HepG2 (cell line): ENCODE measurements around the gene ERMARD. TPM values are rescaled to one million over a fixed set of nuclear protein-coding genes. Genes with fewer than 3 reads are reported as not detected.

Experiments used
- ASH2L ChIP-seq: fragments of 300-600, 200-600 bp; sonication (generic); IDR thresholded peaks from 2 replicates; pipeline ENCODE4 v1.7.0; 2017; ENCODE audit warnings: low read depth, mild to moderate bottlenecking, moderate library complexity, mixed read lengths, low read length; ENCODE audit not compliant: insufficient read length
- BRD4 ChIP-seq: sonication (generic); formaldehyde crosslinking; IDR thresholded peaks from 2 replicates; pipeline ENCODE4 v1.4.0; 2020; ENCODE audit warnings: missing genetic modification reagents
- CEBPZ ChIP-seq: IDR thresholded peaks from 2 replicates; pipeline ENCODE4 v1.6.1; 2012; ENCODE audit warnings: low read length, improper control_type of control experiment
- CHD4 ChIP-seq: fragments of 200-600 bp; sonication (generic); IDR thresholded peaks from 2 replicates; pipeline ENCODE4 v1.7.0; 2017; ENCODE audit warnings: mild to moderate bottlenecking, low read length, borderline replicate concordance
- GPN1 ChIP-seq: sonication (generic); formaldehyde crosslinking; IDR thresholded peaks from 2 replicates; pipeline ENCODE4 v1.5.1; 2020; ENCODE audit warnings: missing genetic modification reagents, borderline replicate concordance
- IKZF1 ChIP-seq: fragments of 450-650 bp; IDR thresholded peaks from 2 replicates; pipeline ENCODE4 v1.7.1; 2016
- MEF2D ChIP-seq: sonication (generic); formaldehyde crosslinking; IDR thresholded peaks from 2 replicates; pipeline ENCODE4 v1.5.1; 2020; ENCODE audit warnings: mild to moderate bottlenecking, missing genetic modification reagents
- MLLT10 ChIP-seq: sonication (generic); formaldehyde crosslinking; IDR thresholded peaks from 2 replicates; pipeline ENCODE4 v1.4.0; 2020; ENCODE audit warnings: missing genetic modification reagents
- MTF1 ChIP-seq: sonication (generic); formaldehyde crosslinking; IDR thresholded peaks from 2 replicates; pipeline ENCODE4 v1.5.0; 2020; ENCODE audit warnings: missing genetic modification reagents
- RBM22 ChIP-seq: fragments of 200-400 bp; formaldehyde crosslinking; optimal IDR thresholded peaks from 2 replicates; pipeline ENCODE3; 2017; ENCODE audit warnings: mild to moderate bottlenecking, low read length, moderate library complexity
- REL ChIP-seq: sonication (generic); formaldehyde crosslinking; conservative IDR thresholded peaks from 2 replicates; pipeline ENCODE4 v1.8.0; 2022; ENCODE audit warnings: mild to moderate bottlenecking, missing genetic modification reagents, moderate library complexity
- SPEN ChIP-seq: sonication (generic); formaldehyde crosslinking; IDR thresholded peaks from 2 replicates; pipeline ENCODE4 v1.5.1; 2020; ENCODE audit warnings: low read depth, mild to moderate bottlenecking, missing genetic modification reagents
- ZBTB20 ChIP-seq: sonication (generic); formaldehyde crosslinking; IDR thresholded peaks from 2 replicates; pipeline ENCODE4 v1.8.1; 2023; ENCODE audit warnings: missing genetic modification reagents, low read depth, mild to moderate bottlenecking, borderline replicate concordance
- ZNF281 ChIP-seq: sonication (generic); formaldehyde crosslinking; IDR thresholded peaks from 2 replicates; pipeline ENCODE4 v1.4.0; 2020; ENCODE audit warnings: missing genetic modification reagents, borderline replicate concordance
- ZNF430 ChIP-seq: sonication (generic); formaldehyde crosslinking; IDR thresholded peaks from 2 replicates; pipeline ENCODE4 v1.9.0; 2021; ENCODE audit warnings: mild to moderate bottlenecking, missing genetic modification reagents
- ZNF615 ChIP-seq: sonication (generic); formaldehyde crosslinking; IDR thresholded peaks from 2 replicates; pipeline ENCODE4 v1.5.0; 2020; ENCODE audit warnings: mild to moderate bottlenecking, missing genetic modification reagents, borderline replicate concordance
- ZNF720 ChIP-seq: sonication (generic); formaldehyde crosslinking; IDR thresholded peaks from 2 replicates; pipeline ENCODE4 v1.4.0; 2020; ENCODE audit warnings: missing genetic modification reagents
- ZNF773 ChIP-seq: sonication (generic); formaldehyde crosslinking; IDR thresholded peaks from 2 replicates; pipeline ENCODE4 v1.4.0; 2020; ENCODE audit warnings: missing genetic modification reagents, borderline replicate concordance
- ZNF788 ChIP-seq: sonication (generic); formaldehyde crosslinking; IDR thresholded peaks from 2 replicates; pipeline ENCODE4 v1.5.0; 2020; ENCODE audit warnings: mild to moderate bottlenecking, missing genetic modification reagents, borderline replicate concordance
- ZNF850 ChIP-seq: sonication (generic); formaldehyde crosslinking; conservative IDR thresholded peaks from 2 replicates; pipeline ENCODE4 v1.9.0; 2021; ENCODE audit warnings: mild to moderate bottlenecking, missing genetic modification reagents
- ZSCAN22 ChIP-seq: sonication (generic); formaldehyde crosslinking; IDR thresholded peaks from 2 replicates; pipeline ENCODE4 v1.4.0; 2020; ENCODE audit warnings: mild to moderate bottlenecking, missing genetic modification reagents
- polyA plus RNA-seq, 8 experiments: library from polyadenylated mRNA; depleted of rRNA in 3 of 8; stranded (reverse) in 7 of 8; unstranded in 1 of 8; fragments of >200 nt; fragmentation: Illumina TruSeq in 4 of 8; extraction: Trizol in 4 of 8; gene quantifications; 2 replicates each; pipeline versions ENCODE4 v1.2.1 to v1.2.3, GENCODE V29; 2011 to 2016; ENCODE audit warnings: low read depth in 4 of 8, missing spikeins in 1 of 8, mixed read lengths in 1 of 8; ENCODE audit not compliant: insufficient read depth in 1 of 8
- total RNA-seq, 5 experiments: library from RNA; depleted of rRNA; stranded (reverse); fragments of >200 nt; fragmentation: Illumina TruSeq; extraction: Trizol; gene quantifications; 2 replicates each; pipeline ENCODE4 v1.2.3, GENCODE V29; 2016; ENCODE audit warnings: low read depth in 1 of 5
- TF ChIP-seq, protein P1 (sequence below): sonication (generic); formaldehyde crosslinking; IDR thresholded peaks from 2 replicates; pipeline ENCODE4 v1.4.0; 2020; ENCODE audit warnings: mild to moderate bottlenecking, missing genetic modification reagents

Gene ERMARD
- total and polyA plus RNA-seq, 2 of the 13 experiments (the other 11 are each of a cell fraction or from before 2014, with no cell fraction given): 8.8 to 10.7 TPM

- TF ChIP-seq ZBTB20 (CRISPR knock-in tag) (no peak), ASH2L (no peak), ZNF850 (CRISPR knock-in tag) (0 out of 2 replicates have a peak, but pooled peaks have one; percentile 71), MEF2D (CRISPR knock-in tag) (no peak), ZNF720 (CRISPR knock-in tag) (no peak), CHD4 (no peak), CEBPZ (no peak), BRD4 (CRISPR knock-in tag) (peak; percentile 63; the same call in 1 of the 2 replicates), MTF1 (peak; percentile 62; the same call in 1 of the 2 replicates), SPEN (CRISPR knock-in tag) (peak; percentile 71), GPN1 (CRISPR knock-in tag) (peak; percentile 94), IKZF1 (no peak), MLLT10 (CRISPR knock-in tag) (no peak), ZNF773 (CRISPR knock-in tag) (0 out of 2 replicates have a peak, but pooled peaks have one; percentile 36), ZNF615 (CRISPR knock-in tag) (no peak), RBM22 (no peak), ZNF788 (CRISPR knock-in tag) (0 out of 2 replicates have a peak, but pooled peaks have one; percentile 18), ZNF430 (CRISPR knock-in tag) (peak; percentile 98), ZNF281 (peak; percentile 42; the same call in 1 of the 2 replicates), REL (CRISPR knock-in tag) (peak; percentile 96), ZSCAN22 (no peak)
- TF ChIP-seq, protein P1, sequence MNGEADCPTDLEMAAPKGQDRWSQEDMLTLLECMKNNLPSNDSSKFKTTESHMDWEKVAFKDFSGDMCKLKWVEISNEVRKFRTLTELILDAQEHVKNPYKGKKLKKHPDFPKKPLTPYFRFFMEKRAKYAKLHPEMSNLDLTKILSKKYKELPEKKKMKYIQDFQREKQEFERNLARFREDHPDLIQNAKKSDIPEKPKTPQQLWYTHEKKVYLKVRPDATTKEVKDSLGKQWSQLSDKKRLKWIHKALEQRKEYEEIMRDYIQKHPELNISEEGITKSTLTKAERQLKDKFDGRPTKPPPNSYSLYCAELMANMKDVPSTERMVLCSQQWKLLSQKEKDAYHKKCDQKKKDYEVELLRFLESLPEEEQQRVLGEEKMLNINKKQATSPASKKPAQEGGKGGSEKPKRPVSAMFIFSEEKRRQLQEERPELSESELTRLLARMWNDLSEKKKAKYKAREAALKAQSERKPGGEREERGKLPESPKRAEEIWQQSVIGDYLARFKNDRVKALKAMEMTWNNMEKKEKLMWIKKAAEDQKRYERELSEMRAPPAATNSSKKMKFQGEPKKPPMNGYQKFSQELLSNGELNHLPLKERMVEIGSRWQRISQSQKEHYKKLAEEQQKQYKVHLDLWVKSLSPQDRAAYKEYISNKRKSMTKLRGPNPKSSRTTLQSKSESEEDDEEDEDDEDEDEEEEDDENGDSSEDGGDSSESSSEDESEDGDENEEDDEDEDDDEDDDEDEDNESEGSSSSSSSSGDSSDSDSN (CRISPR knock-in tag): peak; percentile 96
Observed at GRCh38 chr6:169724494-169725124, 26.8 kb upstream of the ERMARD start, which contains the start of gene PHF10 (continued).
